ENCODE measurements around the gene FRMD4B.

The FRMD4B gene

DNA sequence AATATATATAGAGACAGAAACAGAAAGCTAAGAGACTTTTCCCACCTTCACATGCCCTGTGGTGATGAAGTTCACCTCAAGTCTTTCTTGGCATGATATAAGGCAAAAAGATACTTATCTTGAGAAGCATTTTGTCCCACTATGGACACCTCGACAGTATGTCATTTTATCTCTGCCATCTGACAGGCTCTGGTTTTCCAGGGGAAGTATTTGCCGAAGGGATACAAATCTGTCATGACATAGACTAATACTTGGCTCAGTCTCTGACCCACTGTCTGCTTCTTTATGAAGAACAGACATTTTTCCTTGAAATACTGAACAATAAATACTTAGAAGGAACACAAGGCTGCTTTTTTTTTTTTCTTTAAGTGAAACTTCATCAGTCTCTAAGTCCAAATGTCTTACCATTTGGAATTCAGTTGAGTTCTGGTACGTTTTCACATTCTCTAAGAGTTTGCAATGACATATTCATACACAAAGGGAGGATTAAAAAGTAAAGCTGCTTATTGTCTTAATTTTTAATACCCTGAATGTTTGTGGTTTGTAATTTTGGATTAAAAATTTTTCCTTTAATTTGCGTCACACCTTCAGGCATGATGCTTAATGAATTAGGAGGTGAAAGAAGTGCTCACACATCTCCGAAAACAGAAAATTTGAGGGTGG is 175.7 kb downstream of the FRMD4B start:
- DNase-seq (ENCODE audit: extremely low read depth in 1 of 2, low read depth in 1 of 2), result no peak

DNA sequence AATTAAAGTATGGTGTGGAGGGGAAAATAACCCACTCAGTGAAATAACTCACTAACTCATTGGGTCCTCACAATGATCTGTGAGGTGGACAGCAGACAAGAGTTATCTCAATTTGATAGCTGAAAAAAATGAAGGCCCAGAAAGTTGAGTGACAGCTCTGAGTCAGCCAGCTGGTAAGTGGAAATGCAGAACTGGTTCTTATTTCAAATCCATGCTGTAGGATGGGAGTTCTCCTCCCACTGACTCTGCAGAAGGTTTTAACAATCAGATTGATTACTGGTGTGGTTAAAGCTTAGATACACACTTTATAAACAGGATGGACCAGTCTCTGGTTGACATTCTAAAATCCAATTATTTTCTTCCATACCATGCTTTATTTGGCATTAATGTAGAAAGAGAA is 176.5 kb downstream of the FRMD4B start:
- no peak for DNase-seq (ENCODE audit: extremely low read depth in 1 of 2, low read depth in 1 of 2)

DNA sequence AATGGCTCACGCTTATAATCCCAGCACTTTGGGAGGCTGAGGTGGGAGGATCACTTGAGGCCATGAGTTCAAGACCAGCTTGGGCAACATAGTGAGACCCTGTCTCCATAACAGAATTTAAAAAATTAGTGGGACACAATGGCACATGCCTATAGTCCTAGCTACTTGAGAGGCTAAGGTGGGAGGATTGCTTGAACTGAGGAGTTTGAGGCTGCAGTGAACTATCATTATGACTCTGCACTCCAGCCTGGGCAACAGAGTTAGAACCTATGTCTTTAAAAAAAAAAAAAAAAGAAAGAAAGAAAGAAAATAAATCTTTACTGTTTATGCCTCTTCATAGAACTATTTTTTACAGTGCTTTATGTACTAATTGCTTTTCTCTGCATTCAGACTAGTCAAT is 178.9 kb downstream of the FRMD4B start:
- no peak for DNase-seq (ENCODE audit: extremely low read depth in 1 of 2, low read depth in 1 of 2)

DNA sequence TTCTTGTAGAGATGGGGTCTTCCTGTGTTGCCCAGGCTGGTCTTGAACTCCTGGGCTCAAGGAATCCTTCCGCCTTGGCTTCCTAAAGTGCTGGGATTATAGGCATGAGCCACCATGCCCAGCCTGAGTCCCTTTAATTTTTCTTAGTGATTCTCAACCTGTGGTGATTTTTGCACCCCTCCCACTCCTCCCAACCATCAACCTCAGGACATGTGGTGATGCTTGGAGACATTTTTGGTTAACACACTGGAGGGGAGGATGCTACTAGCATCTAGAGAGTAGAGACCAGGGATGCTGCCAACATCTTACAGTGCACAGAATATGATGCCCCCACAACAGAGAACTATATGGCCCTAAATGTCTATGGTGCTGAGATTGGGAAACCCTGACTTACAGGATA is 180.5 kb downstream of the FRMD4B start:
- DNase-seq (ENCODE audit: extremely low read depth in 1 of 2, low read depth in 1 of 2), result no peak

DNA sequence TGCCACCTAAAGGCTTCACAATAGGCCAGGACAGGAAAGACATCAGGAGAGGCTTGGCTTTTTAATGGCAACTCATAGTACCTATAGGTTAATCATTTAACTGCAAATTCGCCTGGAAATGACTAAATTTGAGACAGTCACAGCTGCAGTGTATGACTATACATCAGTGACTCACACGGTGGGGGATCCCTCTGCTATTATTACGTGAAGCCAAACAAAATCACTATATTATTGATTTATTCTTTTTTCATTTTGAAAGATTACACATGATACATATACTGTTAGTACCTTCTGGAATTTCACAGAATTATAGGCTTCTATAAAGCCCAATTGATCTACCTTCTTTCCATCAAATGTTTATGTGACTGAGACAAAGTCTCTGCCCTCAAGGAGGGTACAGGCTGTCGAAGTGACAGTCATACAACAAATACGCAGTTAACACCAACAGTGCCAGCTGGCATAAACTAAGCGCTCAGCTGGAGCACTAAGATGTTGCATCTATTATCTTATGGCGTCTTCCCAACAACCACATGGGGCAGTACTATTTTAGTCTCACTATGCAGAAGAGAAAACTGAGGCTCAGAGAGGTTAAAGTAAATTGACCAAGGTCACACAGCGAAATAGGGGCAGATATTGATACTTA is 181.5 kb downstream of the FRMD4B start:
- no peak for DNase-seq (ENCODE audit: extremely low read depth in 1 of 2, low read depth in 1 of 2)

DNA sequence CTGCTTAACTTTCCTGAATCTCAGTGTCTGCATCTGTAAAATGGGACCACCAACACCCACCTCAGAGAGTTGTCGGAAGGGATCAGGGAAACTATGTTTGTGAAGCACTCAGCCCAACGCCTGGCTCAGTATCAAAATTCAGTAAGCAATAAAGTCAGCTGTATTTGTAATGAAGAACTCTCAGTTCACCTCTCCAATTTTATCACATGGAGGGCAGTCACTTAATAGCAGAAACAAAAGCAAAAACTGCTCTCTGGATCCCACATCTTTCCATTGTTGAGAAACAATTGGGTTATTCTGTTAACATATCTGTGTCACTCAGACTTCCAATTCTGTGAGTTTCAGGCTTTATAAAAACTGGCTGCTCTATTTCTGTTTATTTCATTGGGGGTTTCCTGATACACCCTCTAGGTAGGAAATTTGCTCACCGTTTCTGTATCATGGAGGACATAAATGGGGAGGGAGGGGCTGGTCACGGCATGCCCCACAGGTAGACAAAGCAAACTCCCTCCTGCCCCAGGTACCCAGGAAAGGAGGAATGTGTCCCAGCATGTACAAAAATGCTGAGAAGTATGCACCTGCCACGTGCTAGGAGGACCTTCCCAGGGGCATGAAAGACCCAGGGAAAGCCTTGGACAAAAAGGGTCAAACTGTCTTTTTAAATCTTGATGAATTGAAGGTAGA is 182.1 kb downstream of the FRMD4B start:
- no peak for DNase-seq (ENCODE audit: extremely low read depth in 1 of 2, low read depth in 1 of 2)

DNA sequence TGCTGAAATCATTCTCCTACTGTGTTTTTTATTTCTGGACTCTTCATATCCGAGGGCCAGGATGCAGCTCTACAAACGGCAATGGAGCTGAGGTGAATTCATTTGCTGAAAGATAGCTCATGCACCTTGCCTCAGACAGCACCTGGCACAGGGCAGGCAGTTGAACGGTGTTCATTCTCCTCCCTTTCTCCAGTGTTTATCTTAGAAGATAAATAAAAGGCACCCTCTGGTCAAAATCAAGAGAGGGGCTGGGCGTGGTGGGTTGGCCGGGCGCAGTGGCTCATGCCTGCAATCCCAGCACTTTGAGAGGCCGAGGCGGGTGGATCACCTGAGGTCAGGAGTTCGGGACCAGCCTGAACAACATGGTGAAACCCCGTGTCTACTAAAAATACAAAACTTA is 184.2 kb downstream of the FRMD4B start:
- no peak for DNase-seq (ENCODE audit: extremely low read depth in 1 of 2, low read depth in 1 of 2)

DNA sequence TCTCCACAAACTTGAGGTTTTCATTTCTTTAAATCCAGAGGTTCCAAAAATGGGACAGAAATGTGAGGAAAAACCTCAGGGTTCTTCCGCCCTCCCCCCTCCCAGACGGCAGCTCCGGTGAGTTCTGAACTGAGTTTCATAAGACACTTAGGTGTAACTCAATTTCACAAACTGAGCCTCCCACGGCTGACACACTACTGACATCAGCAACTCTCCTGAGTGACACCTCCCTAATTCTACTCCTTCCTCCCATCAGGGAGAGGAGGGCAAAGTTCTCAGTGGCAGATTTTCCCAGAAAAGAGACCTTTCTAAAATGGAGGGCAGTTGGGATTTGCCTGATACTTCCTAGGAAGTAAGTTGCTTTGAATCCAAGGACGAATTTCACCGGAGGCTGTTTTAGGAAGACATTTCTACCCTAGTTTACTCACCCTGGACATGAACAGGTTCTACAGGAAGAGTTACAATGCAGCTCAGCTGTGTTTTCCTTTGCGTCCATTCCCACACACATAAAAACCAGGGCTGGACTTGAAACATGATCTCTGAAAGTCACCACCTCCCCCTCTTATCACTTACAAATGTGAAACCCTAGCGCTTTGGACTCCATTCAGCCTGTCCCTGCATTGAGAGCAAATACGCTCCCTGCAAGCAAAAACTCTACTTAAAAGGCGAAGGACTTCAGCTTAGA is 185.4 kb downstream of the FRMD4B start:
- DNase-seq (ENCODE audit: extremely low read depth in 1 of 2, low read depth in 1 of 2), result no peak

DNA sequence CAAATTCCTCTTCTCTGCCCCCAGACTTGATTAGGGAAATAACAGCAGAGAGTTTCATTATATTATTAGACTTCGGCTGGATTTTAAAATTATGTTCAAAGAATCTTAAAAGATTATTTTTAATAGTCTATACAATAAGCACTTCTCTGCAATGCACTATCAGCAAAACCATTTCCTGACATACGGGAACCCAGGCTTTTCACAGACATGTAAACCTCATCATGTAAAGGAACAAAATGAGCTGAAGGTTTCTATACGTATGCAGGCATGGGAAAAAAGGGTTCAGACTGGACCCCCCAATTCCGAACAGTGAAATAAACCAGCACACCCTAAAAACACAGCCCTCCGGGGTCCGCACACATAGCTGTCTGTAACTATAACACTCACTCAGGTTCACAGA is 185.9 kb downstream of the FRMD4B start:
- DNase-seq (ENCODE audit: extremely low read depth in 1 of 2, low read depth in 1 of 2), result no peak

DNA sequence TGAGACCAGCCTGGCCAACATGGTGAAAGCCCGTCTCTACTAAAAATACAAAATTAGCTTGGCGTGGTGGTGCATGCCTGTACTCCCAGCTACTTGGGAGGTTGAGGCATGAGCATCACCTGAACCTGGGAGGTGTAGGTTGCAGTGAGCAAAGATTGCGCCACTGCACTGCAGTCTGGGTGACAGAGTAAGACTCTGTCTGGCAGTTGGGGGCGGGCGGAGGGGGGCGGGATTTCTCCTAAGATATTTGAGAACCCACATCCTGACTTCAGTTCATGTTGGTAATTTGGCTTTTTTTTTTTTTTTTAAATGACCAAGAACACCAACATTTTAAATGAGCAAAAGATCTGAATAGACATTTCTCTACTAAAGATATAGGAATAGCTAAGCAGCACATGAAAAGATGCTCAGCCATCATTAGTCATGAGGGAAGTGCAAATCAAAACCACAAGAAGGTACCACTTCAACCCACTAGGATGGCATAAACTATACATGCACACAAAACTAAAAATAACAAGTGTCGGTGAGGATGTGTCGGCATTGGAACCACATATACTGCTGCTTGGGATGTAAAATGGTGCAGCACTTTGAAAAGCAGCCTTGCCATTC is 187.9 kb downstream of the FRMD4B start:
- peak in 1 of 2 donors; percentile 37 for DNase-seq (ENCODE audit: extremely low read depth in 1 of 2, low read depth in 1 of 2)

DNA sequence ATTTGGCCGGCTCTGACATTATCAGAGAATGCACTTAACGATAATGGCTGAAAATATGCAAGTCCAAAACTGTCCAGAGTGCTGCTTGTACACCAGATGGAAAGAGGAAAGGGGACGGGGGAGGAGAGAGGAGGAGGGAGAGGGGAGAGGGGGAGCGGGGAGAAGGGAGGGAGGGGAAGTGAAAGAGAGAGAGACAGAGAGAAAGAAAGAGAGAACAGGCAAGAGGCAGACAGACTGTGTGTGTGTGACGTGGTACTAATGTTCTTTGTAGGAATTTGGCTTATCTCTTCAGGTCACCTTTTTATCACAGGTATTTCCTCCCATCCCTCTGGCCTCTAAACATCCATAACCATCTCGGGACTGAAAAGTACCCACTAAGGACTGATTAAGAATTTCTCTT is 188.4 kb downstream of the FRMD4B start:
- DNase-seq (ENCODE audit: extremely low read depth in 1 of 2, low read depth in 1 of 2), result no peak

DNA sequence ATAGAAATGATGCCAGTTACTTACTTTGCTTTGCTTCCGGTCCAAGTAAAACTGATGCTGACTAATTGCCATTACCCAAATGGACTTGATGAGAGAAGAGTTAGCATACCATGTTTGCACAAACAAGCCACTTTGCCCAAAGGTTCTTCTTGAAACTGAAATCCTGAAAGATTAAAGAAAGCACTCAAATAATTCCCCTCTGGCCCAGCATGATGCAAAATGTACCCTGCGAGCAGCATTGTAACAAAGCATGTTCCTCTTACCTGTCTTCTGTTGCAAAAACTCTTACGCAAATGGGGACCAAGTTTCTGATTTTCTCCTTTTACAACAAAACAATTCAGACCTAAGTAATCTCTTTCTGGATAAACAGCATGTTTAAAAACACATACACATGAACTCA is 189.0 kb downstream of the FRMD4B start:
- no peak for DNase-seq (ENCODE audit: extremely low read depth in 1 of 2, low read depth in 1 of 2)

DNA sequence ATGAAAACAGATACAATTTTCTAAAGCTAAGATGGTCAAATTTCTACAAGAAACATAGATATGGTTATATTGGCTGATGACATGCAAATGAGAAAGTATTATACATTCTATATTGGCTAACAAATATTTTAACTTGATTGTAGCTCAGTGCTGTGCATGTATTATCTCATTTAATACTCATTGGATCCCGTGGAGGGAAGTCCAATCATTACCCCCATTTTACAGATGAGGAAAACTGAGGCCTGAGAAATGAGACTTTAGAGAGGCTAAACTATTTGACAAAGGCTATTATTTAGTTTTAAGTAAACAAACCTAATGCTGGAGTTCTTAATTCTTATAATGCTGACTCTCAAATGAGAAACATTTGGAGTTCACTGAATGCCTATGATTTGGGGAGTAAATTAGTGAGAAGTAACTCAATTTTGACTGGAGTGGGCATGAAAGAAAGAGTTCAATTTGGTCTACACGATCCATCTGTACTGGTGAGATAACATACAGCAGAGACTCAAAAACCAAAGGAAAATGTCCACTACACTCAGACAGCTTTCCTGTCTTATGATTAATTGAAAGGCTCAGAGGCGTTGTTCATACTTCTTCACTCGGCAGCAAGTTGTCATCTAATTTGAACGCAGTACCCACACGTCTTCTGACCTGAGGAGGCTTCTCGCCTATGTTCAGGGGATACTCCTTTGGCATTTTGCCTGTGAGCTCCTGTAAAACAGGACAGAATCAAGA is 191.3 kb downstream of the FRMD4B start:
- no peak for DNase-seq (ENCODE audit: extremely low read depth in 1 of 2, low read depth in 1 of 2)

DNA sequence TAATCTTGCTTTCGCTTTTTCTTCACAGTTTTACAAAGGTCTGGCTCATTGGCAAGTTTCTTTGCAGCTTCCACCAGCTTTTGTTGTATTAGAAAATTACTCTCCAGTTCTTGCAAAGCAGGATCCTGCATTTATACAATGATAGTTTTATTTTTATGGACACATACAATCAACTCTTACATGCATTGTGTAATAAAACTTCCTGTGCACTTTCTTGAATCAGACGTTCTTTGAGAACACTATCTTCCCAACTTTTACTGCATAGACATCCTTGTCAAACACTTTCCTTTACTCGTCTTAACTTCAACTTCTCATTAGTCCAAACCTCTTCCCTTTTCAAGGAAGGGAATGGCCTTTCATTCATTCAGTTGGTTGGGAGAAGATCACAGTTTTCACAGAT is 192.1 kb downstream of the FRMD4B start:
- no peak for DNase-seq (ENCODE audit: extremely low read depth in 1 of 2, low read depth in 1 of 2)

DNA sequence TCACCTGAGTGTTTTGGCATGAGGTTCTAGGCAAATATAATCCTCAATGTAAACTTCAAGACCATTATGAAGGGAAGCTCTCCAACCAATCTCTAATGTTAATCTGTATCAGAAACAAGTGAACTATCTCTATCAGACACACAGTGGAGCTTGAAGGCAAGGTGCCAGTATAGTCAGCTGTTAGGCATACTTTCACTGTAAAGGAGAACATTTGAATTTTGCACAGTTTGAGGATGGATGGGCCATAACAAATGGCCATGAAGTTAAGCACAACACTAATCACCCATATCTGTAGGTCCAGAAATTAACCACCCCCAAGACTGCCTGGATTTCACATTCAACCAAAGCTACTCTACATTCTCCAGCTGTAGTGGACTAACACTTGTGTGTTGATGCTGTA is 194.4 kb downstream of the FRMD4B start:
- DNase-seq (ENCODE audit: extremely low read depth in 1 of 2, low read depth in 1 of 2), result no peak

DNA sequence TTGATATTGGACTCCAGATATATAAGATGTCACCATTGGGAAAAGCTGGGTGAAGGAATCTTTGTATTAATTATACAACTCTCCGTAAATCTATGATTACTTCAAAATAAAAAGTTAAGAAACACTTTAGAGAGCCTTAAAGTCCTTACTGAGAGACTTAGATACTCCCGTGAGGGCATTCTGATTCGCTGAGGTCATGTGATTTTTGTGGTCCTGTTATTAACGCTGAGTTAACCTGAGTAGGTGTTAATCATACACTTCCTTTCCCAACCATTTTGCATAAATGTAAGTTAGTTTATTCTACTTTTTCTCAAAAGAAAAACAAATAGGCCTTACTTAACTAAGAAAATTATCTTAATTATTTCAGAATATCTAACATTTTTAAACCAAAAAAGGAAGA is 196.4 kb downstream of the FRMD4B start:
- DNase-seq (ENCODE audit: extremely low read depth in 1 of 2, low read depth in 1 of 2), result no peak

DNA sequence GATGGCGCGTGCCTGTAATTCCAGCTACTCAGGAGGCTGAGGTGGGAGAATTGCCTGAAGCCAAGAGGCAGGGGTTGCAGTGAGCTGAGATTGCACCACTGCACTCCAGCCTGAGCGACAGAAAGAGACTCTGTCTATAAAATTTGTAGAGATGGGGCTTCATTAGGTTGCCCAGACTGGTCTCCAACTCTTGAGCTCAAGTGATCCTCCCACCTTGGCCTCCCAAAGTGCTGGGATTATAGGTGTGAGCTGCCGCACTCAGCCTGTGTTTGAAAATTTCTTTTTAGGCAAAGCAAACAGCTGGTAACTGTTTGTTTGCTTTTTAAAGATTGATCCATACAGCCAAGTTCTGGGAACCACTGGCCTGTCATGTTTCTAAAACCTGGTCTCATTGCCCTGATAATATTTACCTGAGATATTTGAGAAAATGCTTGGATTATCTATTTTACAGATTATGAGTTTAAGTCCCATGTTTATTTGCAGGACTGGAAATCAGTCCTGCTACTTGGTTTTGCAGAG is 199.3 kb downstream of the FRMD4B start:
- DNase-seq (ENCODE audit: extremely low read depth in 1 of 2, low read depth in 1 of 2), result no peak

DNA sequence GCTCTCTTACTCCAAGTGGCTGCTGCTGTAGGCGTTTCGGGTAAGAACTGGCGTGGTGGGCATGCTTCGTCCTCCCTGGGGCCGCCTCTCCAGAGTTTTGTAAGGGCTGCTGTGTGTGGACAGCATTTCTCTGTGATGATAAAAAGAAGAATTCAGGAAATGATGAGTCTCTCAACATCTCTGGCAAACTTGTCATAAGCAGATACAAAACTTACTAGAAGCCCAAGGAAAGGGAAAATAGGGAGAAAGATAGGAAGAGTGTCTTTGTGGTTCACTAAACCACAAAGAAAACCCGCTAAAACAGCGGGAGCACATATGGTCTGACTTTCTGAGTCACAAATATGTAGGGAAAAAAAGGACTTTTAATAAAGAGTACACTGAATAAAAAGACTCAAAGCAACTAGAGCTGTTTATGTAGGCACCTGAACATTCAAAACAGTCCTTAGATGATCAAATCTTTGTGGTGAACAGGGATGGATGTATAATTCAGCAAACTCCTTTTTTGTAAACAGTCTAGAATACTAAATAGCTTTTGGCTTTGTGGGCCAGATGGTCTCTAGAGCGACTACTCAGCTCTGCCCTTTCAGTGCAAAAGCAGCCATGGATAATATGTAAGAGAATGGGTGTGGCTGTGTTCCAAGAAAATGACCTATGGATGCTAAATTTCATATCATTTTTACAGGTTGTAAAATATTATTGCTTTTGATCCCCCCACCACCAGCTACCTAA is 203.1 kb downstream of the FRMD4B start:
- DNase-seq (ENCODE audit: extremely low read depth in 1 of 2, low read depth in 1 of 2), result no peak

DNA sequence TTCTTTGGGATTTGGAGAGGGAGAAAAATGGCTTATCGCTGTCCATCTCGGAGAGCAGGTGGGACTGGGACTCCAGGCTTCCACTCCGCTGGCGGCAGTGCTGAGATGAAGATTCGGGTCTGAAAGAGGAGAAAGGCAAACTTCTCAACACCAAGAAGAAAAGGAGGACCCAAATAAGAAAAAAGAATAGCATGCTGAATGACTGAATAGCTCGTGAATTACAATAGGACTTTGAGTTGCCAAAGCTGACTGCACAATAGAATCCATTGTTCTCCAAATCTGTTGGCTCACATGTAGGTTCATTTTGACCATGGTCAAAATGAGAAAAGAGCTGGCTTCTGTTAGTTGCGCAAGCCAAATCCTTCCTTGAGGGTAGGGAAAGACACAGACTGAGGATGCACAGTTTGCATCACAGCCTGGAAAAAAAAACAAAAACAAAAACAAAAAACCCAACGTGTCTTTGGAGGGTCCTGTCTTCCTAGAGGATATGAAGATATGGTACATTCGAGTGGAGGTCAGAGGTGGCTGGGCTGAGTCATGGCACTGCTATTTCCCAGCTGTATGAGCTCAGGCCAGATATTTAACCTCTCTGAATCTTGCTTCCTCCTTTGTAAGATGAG is 204.2 kb downstream of the FRMD4B start:
- no peak for DNase-seq (ENCODE audit: extremely low read depth in 1 of 2, low read depth in 1 of 2)
